Superior temporal gyrus (tissue), 1 donor: ENCODE results near the gene CEP128.

Source experiments
- DNase-seq: peaks from one replicate; pipeline ENCODE4 v3.0.0-alpha.2; 2016; ENCODE audit errors: extremely low spot score

Gene CEP128

GRCh38 chr14:80941241-80942185 is at the start of gene CEP128:
CEP128 (minus strand) TSS chr14:80941738.
- peak; percentile 99 for DNase-seq

DNA sequence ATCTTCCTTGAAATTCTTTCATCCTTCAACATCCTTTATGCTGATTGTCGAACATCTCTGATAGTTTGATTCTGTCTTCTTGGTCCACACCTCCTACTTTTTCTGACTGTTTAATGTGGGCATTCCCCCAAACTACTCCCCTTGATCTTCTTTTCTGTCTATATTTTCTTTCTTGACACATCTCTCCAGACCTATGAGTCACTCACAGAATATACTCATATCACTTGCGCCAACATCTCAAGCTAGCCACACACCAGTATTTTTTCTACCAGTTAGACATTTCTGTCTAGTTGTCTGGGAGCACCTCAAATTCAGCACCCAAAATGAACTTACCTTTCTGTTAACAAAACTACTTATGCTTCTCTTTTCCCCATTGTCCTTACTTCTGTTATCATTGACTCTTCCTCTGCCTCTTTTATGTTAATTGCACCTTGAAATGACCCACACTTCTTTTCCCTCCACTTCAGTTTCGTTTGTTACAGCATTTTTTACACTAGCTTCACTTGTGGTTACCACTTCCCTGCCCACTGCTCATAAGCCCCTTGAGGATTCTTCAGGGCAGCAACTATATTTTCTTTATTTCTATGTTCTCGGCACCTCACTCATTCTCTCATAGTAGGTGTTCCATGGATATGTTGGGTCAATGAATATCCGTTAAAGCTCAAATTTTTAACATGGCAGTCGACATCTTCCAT is 47.3 kb upstream of the CEP128 start:
- no peak for DNase-seq

GRCh38 chr14:80988192-80988591 is 46.7 kb upstream of the CEP128 start:
- no peak for DNase-seq

DNA sequence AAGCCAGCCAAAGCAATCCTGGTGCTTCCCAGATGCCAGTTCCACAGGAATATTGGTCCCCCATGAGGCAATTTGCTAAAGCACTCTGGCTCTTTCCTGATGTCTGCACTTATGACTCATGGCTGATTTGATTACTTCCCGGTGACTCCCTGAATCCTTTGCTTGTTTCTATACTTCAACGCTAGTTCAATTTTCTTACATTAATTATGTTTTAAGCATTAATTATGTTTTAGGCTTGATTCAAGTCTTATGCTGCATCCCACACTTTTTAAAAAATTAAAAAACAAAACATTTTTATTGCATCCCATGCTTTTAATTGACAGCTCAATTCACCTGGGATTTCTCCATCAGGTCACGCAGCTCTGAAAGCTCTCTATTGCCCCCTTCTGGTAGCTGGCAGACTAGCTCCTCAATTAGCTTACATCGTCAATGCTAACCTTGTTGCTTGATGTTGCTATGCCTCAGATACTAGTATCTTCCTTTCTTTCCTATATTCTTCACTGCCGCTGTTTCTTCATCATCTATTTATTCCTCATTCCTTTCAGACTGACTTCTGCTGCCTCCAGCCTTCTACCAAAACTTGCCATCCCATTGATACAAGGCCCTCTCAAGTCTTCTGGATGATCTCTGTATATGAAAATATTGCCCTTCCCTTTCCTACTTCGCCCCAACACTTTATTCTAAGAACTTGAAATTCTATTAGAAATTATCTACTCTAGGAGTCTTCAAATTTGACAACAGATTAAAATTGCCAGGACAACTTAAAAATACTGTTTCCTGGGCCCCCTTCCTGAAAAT is 45.9 kb upstream of the CEP128 start:
- peak; percentile 92 for DNase-seq

- no peak for DNase-seq
Observed at GRCh38 chr14:80982711-80983110, 41.2 kb upstream of the CEP128 start.

DNA sequence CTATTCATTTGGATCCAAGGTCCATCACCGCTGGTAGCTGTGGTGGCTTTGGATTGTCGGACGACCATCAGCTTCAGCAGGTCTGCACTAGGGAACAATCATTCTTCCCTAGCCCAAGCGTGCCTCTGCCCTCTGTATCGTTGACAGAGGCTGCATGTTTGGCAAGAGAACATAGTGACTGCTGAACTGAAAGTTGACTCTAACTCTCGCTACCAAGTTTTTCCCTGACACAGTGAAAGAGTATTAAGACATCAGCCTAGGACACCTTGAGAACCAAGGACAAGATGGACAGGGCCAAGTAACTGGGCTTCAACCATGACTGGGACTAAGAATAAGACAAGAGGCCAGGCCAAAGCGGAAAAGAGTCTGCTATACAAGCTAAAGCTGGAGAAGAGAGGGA is 40.1 kb upstream of the CEP128 start:
- DNase-seq: no peak

GRCh38 chr14:80981156-80981555 is 39.6 kb upstream of the CEP128 start:
- DNase-seq: no peak

- no peak for DNase-seq
Observed at GRCh38 chr14:80979951-80980350, 38.4 kb upstream of the CEP128 start.

DNA sequence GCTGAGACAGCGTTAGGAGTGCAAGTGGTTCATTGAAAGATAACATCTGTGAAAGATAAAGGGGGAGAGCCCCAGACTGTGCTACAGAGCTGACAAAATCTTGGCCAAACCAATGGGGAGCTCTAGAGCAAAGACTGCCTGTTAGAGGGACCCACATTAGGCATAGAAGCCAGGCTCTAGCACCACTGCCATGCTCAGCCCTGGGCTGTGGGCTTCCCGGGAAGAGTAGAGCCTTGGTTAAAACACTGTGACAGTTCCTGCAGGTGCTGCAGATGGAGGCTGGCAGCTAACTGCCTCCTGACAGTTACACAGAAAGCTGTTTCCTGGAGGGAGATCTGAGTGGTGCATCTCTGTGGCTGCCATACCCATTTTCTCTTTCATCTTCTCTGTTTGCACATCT is 36.9 kb upstream of the CEP128 start:
- DNase-seq: no peak

DNA sequence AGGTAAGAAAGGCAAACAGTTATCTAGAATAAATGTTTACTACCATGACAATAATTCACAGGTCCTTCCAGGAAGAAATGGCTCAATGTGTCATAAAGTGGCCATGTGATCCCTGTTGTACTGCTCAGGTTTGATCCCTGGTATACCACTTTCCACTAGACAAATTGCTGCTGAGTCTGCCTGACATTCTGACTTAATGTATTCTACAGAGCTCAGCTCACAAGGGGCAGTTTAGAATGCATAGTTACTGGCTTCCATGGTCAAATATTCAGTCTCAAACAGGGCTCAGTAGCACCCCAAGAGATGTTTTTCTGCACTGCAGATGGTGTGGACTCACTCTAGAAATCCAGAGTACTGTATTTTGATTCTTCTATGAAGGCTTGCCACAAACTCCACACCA is 35.7 kb upstream of the CEP128 start:
- no peak for DNase-seq

DNA sequence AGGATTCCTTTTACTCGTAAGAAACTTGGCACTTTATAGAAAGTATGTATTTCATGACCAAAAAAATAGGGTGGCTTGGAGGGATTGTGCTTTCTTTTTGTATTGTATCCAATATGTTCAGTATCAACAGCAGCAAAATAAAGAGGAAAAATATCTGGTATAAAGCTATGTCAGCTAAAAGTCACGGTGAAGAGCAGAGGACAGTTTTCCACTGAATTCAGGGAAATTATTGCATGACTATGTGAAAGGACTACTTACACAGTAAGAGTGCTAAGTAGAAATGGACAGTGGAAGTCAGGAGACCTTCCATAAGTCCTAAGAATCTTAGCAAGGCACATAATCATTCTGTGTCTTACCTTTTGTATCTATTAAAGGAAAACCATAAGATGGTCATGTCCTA is 33.1 kb upstream of the CEP128 start:
- DNase-seq: no peak

DNA sequence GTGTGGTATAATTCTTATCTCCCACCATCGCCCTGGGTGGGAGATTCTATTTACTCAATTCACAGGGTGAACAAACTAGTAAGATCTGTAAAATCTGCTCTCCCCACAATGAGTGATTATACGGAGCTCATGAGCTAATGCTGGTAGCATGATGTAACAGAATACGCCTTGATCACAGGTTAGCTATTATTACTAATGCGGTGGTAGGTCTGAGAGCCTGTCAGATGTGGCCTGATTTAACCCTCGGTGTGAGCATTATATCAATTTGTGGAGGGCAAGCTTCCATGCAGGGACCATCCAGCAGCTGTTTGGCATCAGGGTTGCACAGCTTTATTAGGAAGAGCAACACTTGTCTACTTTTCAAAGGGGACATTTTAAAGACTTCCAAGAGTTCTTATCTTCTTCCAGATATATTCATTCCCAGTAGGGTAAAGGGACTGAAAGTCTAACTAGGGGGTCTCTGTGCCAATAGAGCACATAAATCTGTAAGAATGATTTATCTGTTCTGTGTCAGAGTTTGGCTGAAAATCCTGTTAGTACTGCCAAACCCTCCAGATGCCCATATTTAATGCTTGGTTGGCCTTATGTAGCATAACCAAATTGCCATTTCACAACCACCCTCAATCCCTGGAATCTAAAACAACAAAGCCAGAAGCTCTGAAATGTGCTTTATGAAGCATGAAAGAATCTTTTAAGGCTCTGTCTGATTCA is 32.5 kb upstream of the CEP128 start:
- peak; percentile 28 for DNase-seq

- DNase-seq: no peak
Observed at GRCh38 chr14:80965037-80965436, 23.5 kb upstream of the CEP128 start.

DNA sequence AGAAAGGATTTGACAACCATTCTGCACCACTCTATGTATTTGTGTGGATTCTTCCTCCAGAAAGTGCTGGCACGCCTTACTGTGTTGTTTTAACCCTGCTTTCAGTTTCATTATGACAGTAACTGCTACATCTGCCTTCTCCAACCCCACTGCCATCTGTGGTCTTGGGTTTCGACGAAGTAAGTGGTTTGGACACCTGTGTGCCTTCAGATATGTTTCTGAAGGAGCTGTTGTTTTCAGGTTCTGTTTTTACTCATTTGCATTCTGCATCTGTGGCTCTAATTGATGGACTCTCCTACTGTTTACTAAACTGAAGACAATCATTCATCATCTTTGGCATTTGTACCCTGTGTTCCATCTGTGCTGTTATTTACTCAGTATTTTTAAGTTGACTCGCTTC is 18.0 kb upstream of the CEP128 start:
- peak; percentile 33 for DNase-seq

GRCh38 chr14:80958939-80959338 is 17.4 kb upstream of the CEP128 start:
- no peak for DNase-seq

- no peak for DNase-seq
Observed at GRCh38 chr14:80958226-80958625, 16.7 kb upstream of the CEP128 start.

DNA sequence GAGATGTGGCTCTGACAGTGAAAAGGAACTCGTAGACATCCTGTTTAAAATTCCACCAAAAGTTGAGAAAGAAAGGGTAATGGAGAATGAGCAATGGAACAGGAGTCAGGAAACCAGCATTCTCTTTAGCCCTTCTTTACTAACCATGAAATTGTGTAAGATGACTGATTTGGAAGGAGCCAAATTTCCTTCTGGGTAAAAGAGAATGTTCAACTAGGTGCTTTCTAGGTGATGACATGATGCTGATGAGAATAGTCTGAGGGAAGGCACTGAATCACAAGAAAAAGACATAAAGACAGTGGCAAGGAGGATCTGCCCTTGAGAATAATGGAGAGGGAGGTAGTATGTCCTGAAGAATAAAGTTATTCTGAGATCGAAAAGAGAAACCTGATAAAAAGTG is 16.1 kb upstream of the CEP128 start:
- DNase-seq: no peak

GRCh38 chr14:80956922-80957321 is 15.4 kb upstream of the CEP128 start:
- DNase-seq: no peak

- no peak for DNase-seq
Observed at GRCh38 chr14:80956102-80956501, 14.6 kb upstream of the CEP128 start.

- DNase-seq: no peak
Observed at GRCh38 chr14:80955416-80955941, 13.9 kb upstream of the CEP128 start, which contains the start of gene TSHR. TSHR (plus strand) TSS chr14:80955621; CDS start chr14:80955681, 60 bp downstream.

- peak; percentile 95 for DNase-seq
Observed at GRCh38 chr14:80954687-80955299, 13.3 kb upstream of the CEP128 start.
